GM18909 (cell line): Measurements from ENCODE around the gene NASP.

ENCODE experiments used
- ATAC-seq: cut with Tn5 transposase; IDR thresholded peaks from one replicate; pipeline ENCODE4 v1.9.1; 2021; ENCODE audit warnings: mild to moderate bottlenecking; ENCODE audit not compliant: unreplicated experiment, poor library complexity

Gene NASP, protein sequence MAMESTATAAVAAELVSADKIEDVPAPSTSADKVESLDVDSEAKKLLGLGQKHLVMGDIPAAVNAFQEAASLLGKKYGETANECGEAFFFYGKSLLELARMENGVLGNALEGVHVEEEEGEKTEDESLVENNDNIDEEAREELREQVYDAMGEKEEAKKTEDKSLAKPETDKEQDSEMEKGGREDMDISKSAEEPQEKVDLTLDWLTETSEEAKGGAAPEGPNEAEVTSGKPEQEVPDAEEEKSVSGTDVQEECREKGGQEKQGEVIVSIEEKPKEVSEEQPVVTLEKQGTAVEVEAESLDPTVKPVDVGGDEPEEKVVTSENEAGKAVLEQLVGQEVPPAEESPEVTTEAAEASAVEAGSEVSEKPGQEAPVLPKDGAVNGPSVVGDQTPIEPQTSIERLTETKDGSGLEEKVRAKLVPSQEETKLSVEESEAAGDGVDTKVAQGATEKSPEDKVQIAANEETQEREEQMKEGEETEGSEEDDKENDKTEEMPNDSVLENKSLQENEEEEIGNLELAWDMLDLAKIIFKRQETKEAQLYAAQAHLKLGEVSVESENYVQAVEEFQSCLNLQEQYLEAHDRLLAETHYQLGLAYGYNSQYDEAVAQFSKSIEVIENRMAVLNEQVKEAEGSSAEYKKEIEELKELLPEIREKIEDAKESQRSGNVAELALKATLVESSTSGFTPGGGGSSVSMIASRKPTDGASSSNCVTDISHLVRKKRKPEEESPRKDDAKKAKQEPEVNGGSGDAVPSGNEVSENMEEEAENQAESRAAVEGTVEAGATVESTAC

DNA sequence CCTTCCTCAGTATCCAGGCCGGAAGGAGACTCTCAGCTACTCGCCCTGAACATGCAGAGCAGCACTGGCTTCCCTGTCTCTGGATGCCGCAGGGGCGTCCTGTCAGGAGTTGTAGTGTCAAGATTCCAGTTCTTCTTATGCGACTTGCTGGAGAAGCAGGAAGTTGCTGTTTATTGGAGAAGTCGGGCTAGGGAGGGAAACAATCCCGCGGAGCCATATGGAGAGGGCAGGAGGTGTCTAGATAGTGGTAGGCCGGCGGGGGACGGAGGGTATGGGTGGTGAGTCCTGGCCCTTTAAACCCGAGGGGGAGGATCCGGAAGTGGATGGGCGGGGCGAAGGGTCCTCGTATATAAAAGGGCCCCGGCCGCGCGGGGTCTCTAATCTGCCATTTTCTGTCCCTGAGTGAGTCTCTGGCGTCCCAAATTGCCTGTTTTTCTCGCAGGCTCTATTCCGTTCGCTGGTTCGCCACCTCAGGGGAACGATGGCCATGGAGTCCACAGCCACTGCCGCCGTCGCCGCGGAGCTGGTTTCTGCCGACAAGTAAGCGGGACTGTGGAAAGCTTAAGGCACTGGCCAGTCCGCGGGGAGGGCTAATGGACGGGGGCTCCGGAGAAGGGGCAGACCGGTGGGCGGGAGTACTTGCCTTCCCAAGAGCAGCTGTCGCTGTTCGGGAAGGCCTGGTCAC, at the start of gene NASP:
TSS of gene NASP (plus strand) at position 376 of the 685 bp plus-strand sequence. CDS start at position 482, 106 bp downstream.
- ATAC-seq = peak; percentile 67

- no peak for ATAC-seq
Observed at GRCh38 chr1:45535988-45536766, 47.7 kb upstream of the NASP start.

DNA sequence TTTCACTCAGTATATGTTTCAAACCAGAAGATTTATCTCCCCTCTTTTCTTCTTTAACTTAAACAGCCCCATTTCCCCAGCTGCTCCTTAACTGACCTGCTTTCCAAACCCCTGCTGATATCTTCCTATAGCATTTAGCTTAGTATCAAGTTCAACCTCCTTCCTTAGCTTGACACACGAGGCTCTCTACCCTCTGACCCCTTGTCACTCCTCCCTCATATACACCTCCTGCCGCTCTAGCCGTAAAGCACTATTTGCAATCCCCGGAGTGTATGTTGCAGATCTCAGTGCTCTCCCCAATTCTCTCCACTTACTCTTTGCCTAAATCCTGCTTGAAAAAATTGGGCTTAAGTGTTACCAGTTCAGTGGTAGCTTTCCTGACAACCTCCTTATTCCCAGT, 47.0 kb upstream of the NASP start:
- ATAC-seq = no peak

DNA sequence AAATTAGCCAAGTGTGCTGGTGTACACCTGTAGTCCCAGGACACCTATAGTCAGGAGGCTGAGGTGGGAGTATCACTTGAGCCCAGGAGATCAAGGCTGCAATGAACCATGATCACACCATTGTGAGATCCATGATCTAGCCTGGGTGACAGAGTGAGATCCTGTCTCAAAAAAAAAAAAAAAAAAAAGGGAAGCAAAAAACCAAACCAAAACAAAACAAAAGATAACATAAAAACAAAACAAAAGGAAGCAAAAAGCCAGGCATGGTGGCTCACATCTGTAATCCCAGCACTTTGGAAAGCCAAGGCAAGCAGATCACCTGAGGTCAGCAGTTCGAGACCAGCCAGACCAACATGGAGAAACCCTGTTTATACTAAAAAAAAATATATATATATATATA, 42.6 kb upstream of the NASP start:
- no peak for ATAC-seq

GRCh38 chr1:45542591-45542990, 41.2 kb upstream of the NASP start:
- no peak for ATAC-seq

DNA sequence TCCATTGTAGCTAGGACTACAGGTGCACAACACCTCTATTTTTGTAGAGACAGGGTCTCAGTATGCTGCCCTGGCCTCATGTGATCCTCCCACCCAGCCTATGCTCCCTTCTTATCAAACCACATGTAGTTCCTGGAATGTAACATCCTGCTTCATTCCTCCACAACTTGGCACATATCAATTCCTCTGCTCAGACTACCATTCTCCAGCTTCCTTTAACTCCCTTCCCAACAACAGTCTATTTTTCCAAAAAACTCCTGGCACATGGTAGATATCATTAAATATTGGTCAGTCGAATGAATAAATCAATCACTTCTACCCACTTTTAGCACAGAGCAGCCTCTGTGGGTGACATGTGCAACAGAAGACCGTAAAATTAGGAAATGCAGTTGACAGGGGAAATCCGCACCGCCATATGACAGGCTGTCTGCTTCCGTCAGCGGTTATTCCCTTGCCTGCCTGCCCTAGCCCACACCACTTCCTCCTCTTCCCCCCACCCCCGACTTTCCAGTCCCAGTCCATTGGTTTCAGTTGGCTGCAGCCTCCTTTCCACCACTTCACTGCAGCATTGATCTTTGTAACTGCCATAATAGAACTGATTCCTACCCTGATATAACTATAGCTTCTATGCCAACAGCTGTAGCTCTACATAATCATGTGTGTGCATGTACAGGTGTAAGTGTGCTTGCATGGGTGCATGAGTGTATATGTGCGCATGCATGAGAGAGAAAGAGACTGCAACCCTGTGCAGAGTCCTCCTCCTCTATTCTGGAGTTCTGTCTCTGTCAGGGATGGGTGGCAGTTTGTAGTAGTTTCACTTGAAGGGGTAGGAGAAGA, 40.0 kb upstream of the NASP start:
- ATAC-seq = peak; percentile 54

DNA sequence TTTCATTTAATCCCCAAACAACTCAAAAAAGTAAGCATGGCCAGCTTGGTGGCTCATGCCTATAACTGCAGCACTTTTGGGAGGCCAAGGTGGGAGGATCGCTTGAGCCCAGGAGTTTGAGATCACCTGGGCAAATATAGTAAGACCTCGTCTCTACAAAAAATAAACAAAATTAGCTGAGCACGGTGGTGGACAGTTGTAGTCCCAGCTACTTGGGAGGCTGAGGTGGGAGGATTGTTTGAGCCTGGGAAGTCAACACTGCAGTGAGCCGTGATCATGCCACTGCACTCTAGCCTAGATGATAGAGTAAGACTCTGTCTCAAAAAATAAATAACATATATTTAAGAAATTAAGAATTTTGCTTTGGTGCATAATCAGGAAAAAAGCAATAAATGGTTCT, 39.3 kb upstream of the NASP start:
- ATAC-seq = no peak

GRCh38 chr1:45545019-45545493, 38.8 kb upstream of the NASP start:
- peak; percentile 63 for ATAC-seq

GRCh38 chr1:45545553-45546310, 38.1 kb upstream of the NASP start:
- peak; percentile 9 for ATAC-seq

DNA sequence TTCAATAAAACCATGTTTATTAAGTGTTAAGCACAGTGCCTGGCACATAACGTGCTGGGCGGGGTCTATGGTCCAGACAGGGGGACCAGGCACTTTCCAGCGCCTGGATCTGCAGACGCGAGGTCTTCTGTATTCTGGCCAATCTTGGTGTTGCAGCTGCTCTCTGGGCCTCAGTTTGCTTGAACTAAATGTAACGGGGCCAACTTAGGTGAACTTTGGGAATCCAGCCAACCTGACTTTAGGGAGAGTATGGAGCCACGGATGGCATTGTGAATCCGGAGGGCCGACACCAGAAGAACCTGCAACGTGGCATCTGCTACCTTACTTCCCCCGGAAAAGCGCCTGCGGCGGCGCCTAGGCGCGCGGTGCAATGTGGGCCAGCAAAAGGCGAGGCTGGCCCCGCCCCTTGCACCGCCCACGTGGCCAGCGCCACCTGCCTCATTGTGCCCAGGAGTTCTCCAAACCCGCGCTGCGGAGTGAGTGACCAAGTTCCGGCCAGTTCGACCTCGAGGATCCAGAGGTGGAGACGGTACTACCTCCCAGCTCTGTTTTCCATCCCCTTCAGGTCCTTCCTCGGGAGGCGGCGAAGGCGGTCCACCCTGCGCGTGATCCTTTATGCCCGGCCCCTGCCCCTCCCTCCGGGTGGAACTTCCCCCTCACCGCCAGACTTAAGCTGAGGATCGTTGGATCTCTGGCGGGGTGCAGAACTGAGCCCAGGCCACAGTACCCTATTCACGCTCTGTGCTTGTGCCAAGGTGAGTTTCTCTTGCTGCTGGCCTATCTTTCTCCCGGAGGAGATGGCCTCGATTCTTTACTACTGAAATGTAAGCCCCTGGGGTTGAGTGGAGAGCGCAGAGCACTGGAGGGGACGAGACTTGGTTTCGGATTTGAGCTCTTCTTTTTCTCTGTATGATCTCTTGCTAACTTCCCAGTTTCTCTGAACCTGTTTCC, 33.2 kb upstream of the NASP start, which contains the start of gene AKR1A1:
TSS of gene AKR1A1 (plus strand) at position 426 of the 951 bp plus-strand sequence. CDS start 10,969 bp downstream, outside the sequence.
- ATAC-seq = peak; percentile 87

DNA sequence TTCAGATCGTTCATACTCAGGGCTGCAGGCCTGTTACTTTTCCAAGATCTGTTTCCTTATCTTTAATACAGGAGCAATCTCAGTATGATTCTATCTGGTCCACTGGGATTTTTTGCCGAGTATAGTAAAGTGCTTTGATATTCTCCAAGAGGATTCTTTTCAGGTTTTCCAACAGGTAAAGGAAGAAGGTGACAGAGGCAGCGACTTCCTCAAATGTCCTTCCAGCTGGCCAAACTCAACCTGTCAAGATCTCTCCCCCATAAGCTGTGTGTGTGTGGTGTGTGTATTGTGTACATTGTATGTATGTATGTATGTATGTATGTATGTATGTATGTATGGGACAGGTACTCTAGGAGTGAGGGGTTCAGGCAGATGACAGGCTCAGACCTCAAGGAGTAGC, 32.2 kb upstream of the NASP start:
- no peak for ATAC-seq

GRCh38 chr1:45552331-45552730, 31.5 kb upstream of the NASP start:
- ATAC-seq = no peak

- no peak for ATAC-seq
Observed at GRCh38 chr1:45554198-45554597, 29.6 kb upstream of the NASP start.

DNA sequence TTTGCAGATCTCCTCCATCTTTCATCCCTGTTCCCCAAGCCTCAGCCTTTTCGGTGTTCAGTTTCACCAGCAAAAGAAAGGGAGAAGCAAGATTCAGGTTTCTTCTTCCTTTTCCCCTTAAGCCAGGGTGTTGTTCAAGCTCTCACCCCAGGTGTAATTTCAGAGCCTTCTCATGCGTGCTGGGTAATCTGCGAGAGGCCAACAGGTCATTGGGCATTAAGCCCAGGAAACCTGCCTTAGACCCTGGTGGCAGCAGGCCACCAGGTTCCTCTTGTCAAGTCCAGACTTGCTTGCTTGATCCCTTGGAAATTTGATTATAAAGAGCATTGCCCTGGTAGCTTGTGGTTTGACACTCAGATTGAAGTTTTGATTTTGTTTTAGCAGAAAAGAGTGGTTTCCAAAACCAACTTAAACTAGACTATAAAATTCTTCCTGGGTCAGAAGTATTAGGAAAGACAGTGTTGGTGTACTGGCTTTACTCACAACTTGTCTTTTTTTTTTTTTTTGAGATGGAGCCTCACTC, 26.4 kb upstream of the NASP start:
- ATAC-seq = no peak

DNA sequence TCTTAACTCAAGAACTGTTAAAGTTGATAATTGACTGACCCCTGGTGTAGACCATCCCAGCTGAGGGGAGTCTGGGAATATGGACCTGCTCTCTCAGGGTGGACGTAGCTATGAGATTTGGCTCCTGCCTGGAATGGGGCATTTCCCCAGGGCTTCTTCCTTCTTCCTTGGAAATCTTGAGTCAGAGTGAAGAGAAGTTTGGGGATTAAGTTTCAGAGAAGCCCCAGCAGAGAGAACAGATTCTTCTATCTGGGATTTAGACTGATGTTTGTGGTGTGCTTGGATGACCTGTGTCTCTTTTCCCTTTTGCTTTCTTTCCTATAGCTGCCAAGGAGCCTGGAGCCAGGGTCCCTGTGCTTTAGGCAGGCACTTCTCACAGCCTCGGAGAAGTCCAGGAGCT, 20.0 kb upstream of the NASP start:
- no peak for ATAC-seq

DNA sequence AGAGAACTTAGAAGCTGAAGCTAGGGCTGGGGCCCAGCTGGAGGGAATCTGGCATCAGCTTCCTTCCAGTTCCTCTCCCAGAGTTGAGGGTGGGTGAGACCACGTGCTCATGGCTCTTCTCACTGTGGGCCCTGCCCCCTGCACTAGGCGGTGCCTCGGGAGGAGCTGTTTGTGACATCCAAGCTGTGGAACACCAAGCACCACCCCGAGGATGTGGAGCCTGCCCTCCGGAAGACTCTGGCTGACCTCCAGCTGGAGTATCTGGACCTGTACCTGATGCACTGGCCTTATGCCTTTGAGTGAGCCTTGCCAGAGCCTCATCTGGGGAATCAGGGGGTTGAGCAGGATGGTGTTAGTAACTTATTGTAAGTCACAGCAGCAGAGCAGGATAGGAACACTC, 17.1 kb upstream of the NASP start:
- no peak for ATAC-seq

DNA sequence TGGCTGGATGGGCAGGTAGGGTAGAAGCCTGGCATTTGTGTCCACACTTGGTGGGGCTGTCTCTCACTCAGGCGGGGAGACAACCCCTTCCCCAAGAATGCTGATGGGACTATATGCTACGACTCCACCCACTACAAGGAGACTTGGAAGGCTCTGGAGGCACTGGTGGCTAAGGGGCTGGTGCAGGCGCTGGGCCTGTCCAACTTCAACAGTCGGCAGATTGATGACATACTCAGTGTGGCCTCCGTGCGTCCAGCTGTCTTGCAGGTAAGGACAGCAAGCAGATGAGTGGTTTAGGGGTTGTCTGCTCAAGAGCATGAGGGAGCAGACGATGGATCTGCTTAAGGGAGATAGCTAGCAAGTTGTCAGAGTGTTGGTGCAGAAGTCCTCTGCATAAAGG, 15.9 kb upstream of the NASP start:
- no peak for ATAC-seq
